GM19193 (cell line): ENCODE data around the gene APOBR.

Experiments used
- POLR2A ChIP-seq: IDR thresholded peaks from 4 replicates; pipeline ENCODE4 v1.6.1; 2011; ENCODE audit not compliant: insufficient read depth, insufficient read length; ENCODE audit errors: extremely low read depth

APOBR gene

GRCh38 chr16:28537964-28538732, 43.7 kb downstream of the APOBR start:
- no peak for TF ChIP-seq POLR2A

- no peak for TF ChIP-seq POLR2A
Measured at GRCh38 chr16:28538733-28539596, 44.5 kb downstream of the APOBR start, which contains the start of gene NUPR1. Gene NUPR1 (minus strand): TSS chr16:28538974. CDS start chr16:28538907, 67 bp downstream.

- no peak for TF ChIP-seq POLR2A
Measured at GRCh38 chr16:28540346-28540745, 45.9 kb downstream of the APOBR start.

- no peak for TF ChIP-seq POLR2A
Measured at GRCh38 chr16:28542646-28543045, 48.2 kb downstream of the APOBR start.

GRCh38 chr16:28543072-28543471, 48.6 kb downstream of the APOBR start:
- TF ChIP-seq POLR2A: no peak

- no peak for TF ChIP-seq POLR2A
Measured at GRCh38 chr16:28544998-28545397, 50.6 kb downstream of the APOBR start.

- TF ChIP-seq POLR2A: no peak
Measured at GRCh38 chr16:28546626-28547025, 52.2 kb downstream of the APOBR start.

GRCh38 chr16:28548306-28548802, 53.9 kb downstream of the APOBR start:
- no peak for TF ChIP-seq POLR2A
